ENCODE measurements around the gene LIN7B. TPM values are rescaled to one million over a fixed set of nuclear protein-coding genes. Genes with fewer than 3 reads are reported as not detected.

LIN7B gene
- total RNA-seq, 4 donors from 2014 or later: 6.6 to 9.0 (median 7.1) TPM; not detected in 1

DNA sequence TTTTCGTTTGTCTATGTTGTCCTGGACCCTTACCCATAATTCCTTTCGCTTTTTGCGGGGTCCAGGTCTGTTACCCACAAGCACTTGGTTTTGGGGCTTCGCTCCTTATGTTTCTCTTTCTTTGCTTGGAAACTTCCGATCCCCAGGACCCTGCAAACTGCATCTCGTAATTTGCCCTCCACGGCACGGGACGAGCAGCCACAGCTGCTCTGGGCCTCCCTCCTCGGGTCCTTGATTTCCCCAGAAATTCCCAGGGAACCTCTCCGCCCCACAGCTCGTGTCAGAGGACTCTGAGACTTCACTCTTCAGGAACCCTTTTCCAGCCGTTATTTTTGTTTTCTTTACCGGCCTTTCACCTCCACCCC lies 28.3 kb upstream of the LIN7B start:
- TF ChIP-seq, protein P1, sequence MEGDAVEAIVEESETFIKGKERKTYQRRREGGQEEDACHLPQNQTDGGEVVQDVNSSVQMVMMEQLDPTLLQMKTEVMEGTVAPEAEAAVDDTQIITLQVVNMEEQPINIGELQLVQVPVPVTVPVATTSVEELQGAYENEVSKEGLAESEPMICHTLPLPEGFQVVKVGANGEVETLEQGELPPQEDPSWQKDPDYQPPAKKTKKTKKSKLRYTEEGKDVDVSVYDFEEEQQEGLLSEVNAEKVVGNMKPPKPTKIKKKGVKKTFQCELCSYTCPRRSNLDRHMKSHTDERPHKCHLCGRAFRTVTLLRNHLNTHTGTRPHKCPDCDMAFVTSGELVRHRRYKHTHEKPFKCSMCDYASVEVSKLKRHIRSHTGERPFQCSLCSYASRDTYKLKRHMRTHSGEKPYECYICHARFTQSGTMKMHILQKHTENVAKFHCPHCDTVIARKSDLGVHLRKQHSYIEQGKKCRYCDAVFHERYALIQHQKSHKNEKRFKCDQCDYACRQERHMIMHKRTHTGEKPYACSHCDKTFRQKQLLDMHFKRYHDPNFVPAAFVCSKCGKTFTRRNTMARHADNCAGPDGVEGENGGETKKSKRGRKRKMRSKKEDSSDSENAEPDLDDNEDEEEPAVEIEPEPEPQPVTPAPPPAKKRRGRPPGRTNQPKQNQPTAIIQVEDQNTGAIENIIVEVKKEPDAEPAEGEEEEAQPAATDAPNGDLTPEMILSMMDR (IDR thresholded peaks at IDR 0.05; ENCODE audit: low read depth): no peak

DNA sequence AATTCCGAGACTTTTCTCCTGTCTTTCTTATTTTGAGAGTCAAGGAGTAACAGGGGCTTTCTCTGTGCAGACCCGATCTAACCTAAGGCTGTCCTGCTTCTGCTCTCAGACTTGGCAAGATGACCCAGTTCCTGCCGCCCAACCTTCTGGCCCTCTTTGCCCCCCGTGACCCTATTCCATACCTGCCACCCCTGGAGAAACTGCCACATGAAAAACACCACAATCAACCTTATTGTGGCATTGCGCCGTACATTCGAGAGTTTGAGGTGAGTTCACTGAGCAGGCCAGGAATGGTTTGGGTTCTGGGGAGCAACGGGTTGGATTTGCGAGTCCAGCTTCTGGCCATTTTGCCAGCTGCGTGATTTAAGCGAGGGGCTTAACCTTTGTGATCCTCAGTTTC lies 27.9 kb upstream of the LIN7B start:
- TF ChIP-seq, protein P1 (IDR thresholded peaks at IDR 0.05; ENCODE audit: low read depth): no peak

DNA sequence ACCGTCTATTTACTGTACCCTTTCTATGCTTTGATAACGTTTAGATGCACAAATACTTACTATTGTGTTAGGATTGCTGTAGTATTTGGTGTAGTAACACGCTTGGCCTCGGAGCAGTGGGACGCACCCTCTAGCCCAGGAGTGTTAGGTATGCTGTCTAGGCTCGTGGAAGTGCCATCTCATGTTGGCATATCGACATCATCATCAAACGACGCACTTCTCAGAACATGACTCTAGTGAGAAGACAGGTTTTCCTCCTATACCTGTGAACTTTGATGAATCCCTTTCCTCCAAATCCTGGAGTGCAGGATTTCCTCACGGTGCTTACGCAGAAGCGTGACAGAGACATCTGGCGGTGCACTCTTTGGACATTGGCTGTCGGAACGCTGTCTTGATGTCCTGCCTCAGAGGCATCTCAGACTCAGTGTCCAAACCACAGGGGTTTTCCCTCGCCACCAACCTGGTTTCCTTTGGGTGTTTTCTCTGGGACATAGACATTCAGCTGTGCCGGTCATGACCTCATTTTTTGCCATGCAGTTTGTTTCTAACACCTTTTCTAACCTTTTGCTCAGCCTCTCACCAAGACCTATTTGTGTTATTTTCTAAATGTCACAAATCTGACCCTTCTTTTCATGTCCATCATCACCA lies 22.7 kb upstream of the LIN7B start:
- TF ChIP-seq, protein P1 (IDR thresholded peaks at IDR 0.05; ENCODE audit: low read depth): no peak

DNA sequence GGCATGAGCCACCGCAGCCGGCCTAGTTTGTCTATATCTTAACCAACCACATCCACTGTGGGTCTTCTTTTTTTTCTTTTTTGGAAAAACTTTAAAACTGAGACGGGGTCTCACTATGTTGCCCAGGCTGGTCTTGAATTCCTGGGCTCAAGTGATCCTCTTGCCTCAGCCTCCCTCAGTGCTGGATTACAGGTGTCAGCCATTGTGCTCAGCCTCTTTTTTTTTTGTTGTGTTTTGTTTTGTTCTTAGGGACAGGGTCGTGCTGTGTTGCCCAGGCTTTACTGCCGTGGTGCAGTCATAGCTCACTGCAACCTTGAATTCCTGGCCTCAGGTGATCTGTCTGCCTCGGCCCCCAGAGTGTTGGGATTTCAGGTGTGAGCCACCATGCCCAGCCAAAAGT lies 21.5 kb upstream of the LIN7B start:
- TF ChIP-seq, protein P1 (IDR thresholded peaks at IDR 0.05; ENCODE audit: low read depth): no peak

DNA sequence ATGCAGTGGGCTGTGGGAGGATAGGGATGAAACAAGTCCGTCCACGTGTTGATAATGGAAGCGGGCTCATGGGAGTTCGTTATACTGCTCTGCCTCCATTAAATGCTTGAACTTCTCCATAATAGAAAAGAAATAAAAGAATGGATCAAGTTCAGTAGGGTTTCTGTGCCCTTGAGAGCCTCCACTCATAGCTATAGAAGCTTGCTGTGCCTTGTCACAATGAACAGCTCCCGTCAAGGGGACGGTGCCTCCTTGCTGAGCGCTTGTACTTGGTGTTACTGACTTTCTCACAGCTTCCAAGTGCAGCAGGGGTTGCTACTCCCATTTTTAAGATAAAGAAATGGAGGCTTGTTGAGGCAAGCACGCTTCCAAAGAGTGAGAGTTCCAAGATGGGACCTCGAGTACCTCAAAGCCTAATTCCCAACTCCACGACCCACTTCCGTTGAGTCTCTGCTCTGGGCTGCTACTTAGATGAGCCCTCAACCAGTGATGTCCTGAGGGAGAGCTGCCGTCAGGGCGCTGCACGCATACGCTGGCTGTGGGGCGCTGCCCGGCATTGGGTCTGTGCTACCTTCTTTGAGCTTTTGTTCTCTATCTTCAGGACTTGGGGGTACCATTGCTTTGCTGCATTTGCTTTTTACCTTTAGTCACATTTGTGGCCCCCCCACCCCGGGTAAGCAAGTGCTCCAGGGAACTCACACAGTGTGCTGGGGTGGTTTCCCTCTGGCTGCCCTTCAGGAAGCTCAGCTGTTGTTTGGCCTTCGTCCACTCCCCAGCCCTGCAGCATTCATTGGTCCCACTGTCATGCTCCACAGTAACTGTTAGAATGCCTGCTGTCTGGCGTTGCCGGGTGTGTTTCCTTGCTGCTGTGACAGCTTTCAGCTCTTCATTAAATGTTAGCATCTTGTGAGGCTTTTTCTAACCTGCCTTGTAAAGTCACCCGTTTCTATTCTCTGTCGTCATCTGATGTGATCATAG lies 19.4 kb upstream of the LIN7B start:
- TF ChIP-seq, protein P1 (IDR thresholded peaks at IDR 0.05; ENCODE audit: low read depth): no peak

DNA sequence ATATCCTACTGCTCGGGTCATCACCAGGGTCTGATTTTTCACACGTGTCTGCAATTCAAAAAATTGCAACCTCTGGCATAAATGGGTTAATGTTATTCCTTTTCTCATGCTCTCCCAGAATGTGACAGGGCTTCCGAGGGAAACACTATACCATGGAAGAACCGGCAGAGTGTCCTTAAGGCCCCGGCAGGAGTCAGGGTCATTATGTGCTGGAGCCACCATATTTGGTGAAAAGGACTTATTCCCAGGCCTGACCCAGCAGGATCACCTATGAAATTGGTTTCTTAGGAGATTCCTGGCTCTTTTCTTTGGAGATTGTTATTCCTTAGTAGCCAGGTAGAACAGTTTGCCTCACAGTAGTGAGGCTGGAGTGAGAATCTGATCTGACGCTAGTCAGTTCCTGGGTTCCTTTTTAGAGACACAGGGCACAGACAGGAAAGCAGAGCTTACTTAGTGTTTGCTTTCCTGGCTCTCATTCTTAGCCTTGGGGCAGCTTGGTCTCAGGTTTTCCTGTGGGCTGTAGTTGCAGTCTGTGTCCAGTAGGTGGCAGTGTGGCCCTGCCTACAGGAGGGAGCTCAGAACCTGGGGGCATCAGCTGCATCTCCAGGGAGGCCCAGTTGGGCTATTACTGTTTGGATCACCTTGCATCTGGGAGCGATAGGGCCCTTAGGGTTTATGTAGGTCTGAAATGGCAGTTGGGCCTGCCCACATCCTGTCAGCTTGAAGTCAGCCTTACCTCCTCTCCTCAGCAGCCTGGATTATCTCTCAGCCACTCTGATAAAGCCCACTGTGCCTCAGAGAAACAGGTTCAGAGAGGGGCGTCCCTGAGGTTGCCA lies 16.5 kb upstream of the LIN7B start:
- TF ChIP-seq, protein P1 (IDR thresholded peaks at IDR 0.05; ENCODE audit: low read depth): no peak

Measured in subcutaneous adipose tissue (tissue), 4 donors.